SK-N-SH (cell line): Measurements from ENCODE around the gene PDS5A.
"Not testable (repeated sequence)": the region's sequence is repeated elsewhere in the genome, so short reads cannot be mapped to it uniquely, and the experiment has no call there.

ENCODE experiments used
- EP300 ChIP-seq, 2 experiments: IDR thresholded peaks; 2 replicates each; pipeline versions ENCODE4 v1.4.0 to v1.6.1; 2012; ENCODE audit warnings: borderline replicate concordance in 1 of 2, low read depth in 1 of 2, low read length in 1 of 2
- EZH2phosphoT487 ChIP-seq: fragments of 200-600 bp; sonication (generic); IDR thresholded peaks from 2 replicates; pipeline ENCODE4 v1.6.1; 2017; ENCODE audit warnings: low read depth, mixed run types, mild to moderate bottlenecking, antibody characterized with exemption, moderate library complexity, borderline replicate concordance
- FOXM1 ChIP-seq: IDR thresholded peaks from 2 replicates; pipeline ENCODE4 v1.4.0; 2012; ENCODE audit warnings: low read depth, mild to moderate bottlenecking
- SMC3 ChIP-seq: IDR thresholded peaks from 2 replicates; pipeline ENCODE4 v1.6.1; 2012; ENCODE audit warnings: low read depth, low read length, improper control_type of control experiment
- YY1 ChIP-seq: IDR thresholded peaks from 2 replicates; pipeline ENCODE4 v1.4.0; 2012; ENCODE audit warnings: low read depth, mild to moderate bottlenecking
- TF ChIP-seq, protein P1 (sequence below): fragments of 200-600 bp; sonication (generic); IDR thresholded peaks from 2 replicates; pipeline ENCODE4 v1.6.1; 2017; ENCODE audit warnings: antibody characterized with exemption, mild to moderate bottlenecking, moderate library complexity
- TF ChIP-seq, protein P2 (sequence below): IDR thresholded peaks from 2 replicates; pipeline ENCODE4 v1.6.1; 2012; ENCODE audit warnings: mild to moderate bottlenecking, low read depth, low read length, moderate library complexity
- TF ChIP-seq, protein P3 (sequence below): fragments of 150-350 bp; IDR thresholded peaks from 2 replicates; pipeline ENCODE4 v1.6.1; 2017; ENCODE audit warnings: antibody characterized with exemption, low read length, low read depth, borderline replicate concordance

DNA sequence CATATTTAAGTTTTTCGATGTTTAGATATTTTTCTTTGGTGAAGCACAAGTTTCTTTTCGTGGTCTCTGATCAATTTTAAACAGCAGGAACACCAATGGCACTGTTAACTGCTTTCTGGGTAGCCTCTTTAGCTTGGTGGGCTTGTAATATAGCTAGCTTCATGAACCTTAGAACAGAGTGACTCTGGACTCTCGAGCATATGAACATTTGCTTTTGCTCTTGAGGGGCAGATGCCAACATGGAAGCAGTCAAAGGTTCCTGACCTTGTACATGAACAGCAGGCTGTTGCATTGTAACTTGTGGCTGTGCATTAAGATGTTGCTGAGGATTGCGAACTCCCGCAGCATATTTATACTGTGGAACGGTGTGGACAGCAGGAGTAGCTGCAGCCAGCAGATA is 4.7 kb downstream of the PDS5A start:
- not testable (repeated sequence) for TF ChIP-seq SMC3; YY1; EZH2phosphoT487; FOXM1; EP300 (IDR thresholded peaks at IDR 0.05; ENCODE audit: borderline replicate concordance in 1 of 2, low read depth in 1 of 2, low read length in 1 of 2)
- TF ChIP-seq, protein P1, sequence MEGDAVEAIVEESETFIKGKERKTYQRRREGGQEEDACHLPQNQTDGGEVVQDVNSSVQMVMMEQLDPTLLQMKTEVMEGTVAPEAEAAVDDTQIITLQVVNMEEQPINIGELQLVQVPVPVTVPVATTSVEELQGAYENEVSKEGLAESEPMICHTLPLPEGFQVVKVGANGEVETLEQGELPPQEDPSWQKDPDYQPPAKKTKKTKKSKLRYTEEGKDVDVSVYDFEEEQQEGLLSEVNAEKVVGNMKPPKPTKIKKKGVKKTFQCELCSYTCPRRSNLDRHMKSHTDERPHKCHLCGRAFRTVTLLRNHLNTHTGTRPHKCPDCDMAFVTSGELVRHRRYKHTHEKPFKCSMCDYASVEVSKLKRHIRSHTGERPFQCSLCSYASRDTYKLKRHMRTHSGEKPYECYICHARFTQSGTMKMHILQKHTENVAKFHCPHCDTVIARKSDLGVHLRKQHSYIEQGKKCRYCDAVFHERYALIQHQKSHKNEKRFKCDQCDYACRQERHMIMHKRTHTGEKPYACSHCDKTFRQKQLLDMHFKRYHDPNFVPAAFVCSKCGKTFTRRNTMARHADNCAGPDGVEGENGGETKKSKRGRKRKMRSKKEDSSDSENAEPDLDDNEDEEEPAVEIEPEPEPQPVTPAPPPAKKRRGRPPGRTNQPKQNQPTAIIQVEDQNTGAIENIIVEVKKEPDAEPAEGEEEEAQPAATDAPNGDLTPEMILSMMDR, result not testable (repeated sequence)
- TF ChIP-seq, protein P2, sequence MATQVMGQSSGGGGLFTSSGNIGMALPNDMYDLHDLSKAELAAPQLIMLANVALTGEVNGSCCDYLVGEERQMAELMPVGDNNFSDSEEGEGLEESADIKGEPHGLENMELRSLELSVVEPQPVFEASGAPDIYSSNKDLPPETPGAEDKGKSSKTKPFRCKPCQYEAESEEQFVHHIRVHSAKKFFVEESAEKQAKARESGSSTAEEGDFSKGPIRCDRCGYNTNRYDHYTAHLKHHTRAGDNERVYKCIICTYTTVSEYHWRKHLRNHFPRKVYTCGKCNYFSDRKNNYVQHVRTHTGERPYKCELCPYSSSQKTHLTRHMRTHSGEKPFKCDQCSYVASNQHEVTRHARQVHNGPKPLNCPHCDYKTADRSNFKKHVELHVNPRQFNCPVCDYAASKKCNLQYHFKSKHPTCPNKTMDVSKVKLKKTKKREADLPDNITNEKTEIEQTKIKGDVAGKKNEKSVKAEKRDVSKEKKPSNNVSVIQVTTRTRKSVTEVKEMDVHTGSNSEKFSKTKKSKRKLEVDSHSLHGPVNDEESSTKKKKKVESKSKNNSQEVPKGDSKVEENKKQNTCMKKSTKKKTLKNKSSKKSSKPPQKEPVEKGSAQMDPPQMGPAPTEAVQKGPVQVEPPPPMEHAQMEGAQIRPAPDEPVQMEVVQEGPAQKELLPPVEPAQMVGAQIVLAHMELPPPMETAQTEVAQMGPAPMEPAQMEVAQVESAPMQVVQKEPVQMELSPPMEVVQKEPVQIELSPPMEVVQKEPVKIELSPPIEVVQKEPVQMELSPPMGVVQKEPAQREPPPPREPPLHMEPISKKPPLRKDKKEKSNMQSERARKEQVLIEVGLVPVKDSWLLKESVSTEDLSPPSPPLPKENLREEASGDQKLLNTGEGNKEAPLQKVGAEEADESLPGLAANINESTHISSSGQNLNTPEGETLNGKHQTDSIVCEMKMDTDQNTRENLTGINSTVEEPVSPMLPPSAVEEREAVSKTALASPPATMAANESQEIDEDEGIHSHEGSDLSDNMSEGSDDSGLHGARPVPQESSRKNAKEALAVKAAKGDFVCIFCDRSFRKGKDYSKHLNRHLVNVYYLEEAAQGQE, result not testable (repeated sequence)
- TF ChIP-seq, protein P3, sequence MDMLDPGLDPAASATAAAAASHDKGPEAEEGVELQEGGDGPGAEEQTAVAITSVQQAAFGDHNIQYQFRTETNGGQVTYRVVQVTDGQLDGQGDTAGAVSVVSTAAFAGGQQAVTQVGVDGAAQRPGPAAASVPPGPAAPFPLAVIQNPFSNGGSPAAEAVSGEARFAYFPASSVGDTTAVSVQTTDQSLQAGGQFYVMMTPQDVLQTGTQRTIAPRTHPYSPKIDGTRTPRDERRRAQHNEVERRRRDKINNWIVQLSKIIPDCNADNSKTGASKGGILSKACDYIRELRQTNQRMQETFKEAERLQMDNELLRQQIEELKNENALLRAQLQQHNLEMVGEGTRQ, result not testable (repeated sequence)
